Urinary bladder (tissue), 4 donors: Measurements from ENCODE around the gene ME3. TPM values are rescaled to one million over a fixed set of nuclear protein-coding genes. Genes with fewer than 3 reads are reported as not detected.
"Not testable (repeated sequence)": the region's sequence is repeated elsewhere in the genome, so short reads cannot be mapped to it uniquely, and the experiment has no call there.

Experiments used
- DNase-seq: peaks from one replicate; pipeline ENCODE4 v3.0.0-alpha.2; 2015; ENCODE audit errors: extremely low spot score
- H3K27ac ChIP-seq: one replicate; pipeline ENCODE4 v1.5.1; 2013; ENCODE audit warnings: low read depth, mild to moderate bottlenecking, moderate library complexity
- H3K36me3 ChIP-seq: one replicate; pipeline ENCODE4 v1.6.1; 2013; ENCODE audit warnings: mild to moderate bottlenecking, moderate library complexity; ENCODE audit not compliant: insufficient read depth
- H3K4me1 ChIP-seq: one replicate; pipeline ENCODE4 v1.6.1; 2013; ENCODE audit warnings: mild to moderate bottlenecking, moderate library complexity; ENCODE audit not compliant: insufficient read depth
- H3K4me3 ChIP-seq: one replicate; pipeline ENCODE4 v1.5.1; 2013; ENCODE audit warnings: low read depth, low read length
- WGBS: extraction: QIAGEN DNeasy Blood & Tissue Kit; methylation state at CpG from one replicate; pipeline ENCODE4 v1.1.7; 2013; 5-methylcytosine and 5-hydroxymethylcytosine counted together
- polyA plus RNA-seq: library from polyadenylated mRNA; stranded (reverse); fragments of 200-250 nt; gene quantifications from one replicate; pipeline ENCODE4 v1.2.3, GENCODE V29; 2013
- total RNA-seq: library from RNA; depleted of rRNA; stranded (reverse); fragments of >200 nt; gene quantifications from one replicate; pipeline ENCODE4 v1.2.3, GENCODE V29; 2014
- donor health status: healthy with polysubstance abuse.
- donor health status: healthy.

The ME3 gene
- total and polyA plus RNA-seq, 2 donors, result 17.6 to 52.2 TPM

DNA sequence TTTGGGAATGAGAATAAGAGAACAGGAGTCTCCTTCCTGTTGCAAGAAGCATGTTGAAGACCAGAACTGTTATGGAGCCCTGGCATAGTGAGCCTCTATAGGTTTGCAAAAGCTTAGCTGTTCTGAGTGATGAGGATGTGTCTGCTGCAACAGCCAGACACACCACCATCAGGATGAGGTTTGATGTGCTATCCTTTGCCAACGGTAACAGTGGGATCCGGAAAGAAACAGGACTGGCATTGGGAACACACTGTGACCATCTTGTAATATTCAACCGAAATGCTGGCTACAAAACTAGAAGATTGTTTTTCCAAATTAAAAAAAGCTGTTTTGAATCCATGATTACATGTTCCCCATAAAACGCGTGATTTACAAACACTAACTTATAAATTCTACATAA is 117.0 kb downstream of the ME3 start:
- WGBS, result 87% methylated on average over 5 of the region's 5 CpGs
- Histone ChIP-seq H3K4me3 (no peak overlapping the region), H3K27ac (no peak overlapping the region), H3K36me3 (no peaks in the 10 kb centered on the region), H3K4me1 (no peaks in the 10 kb centered on the region)
- DNase-seq, result no peak

DNA sequence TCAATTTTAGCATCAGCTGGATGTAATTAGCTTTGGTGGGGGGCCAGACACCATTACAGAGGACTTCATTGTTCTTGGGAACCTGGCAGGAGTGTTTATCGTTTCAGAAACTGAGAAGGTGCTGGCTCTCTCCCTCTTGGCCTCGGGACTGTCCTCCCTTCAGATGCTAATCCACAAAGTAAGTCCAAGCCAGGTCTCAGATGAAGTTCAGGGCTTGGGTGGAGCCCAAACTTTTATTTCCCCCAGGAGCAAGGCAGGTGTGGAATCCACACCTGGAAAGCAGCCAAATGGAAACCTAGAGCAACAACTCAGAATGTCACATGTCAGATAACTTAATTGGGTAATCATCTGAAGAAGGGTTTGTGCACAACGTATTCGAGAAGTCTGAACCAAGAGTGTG is 119.2 kb downstream of the ME3 start:
- Histone ChIP-seq H3K4me1 (no peaks in the 10 kb centered on the region), H3K36me3 (no peaks in the 10 kb centered on the region), H3K27ac (no peak overlapping the region), H3K4me3 (no peak overlapping the region)
- 91% methylated on average over 4 of the region's 4 CpGs for WGBS
- DNase-seq, result no peak

DNA sequence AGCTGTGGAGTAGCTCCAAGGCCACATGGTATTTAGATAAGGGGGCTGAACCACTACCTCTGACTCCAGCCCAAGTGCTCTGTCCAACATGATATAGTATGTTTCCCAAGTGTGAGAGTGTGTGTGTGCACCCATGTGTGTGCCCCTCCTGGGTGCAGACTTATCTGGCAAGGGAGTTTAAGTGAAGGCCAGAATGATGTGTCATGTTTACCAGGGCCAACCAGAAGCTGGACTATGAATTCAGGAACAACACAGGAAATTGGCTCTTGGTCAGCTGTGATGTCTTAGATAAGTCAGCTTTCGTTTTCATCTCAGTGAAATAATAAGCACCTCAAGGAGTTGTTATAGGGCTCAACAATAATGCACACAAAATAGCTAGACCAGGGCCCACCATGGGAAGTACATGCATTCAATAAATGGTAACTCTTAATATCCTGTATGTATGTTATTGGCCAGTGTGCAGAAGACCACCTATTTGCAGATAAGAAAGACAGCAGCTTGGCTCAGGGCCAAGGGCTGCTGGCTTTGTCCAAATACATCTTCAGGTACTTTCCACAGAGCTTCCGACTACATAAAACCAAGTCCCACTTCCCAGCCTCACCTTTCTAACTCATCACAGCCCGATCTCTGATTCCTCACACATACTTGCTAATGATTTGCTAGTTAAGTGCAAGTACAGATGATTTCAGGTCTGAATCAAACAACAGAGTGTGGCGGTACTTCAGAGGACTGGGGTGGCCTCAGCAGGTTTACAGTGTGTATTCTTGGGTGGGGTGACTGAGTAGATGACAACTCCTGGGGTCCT is 120.9 kb downstream of the ME3 start:
- Histone ChIP-seq H3K27ac (peak overlapping the region; percentile 35), H3K36me3 (no peaks in the 10 kb centered on the region), H3K4me1 (no peaks in the 10 kb centered on the region), H3K4me3 (no peak overlapping the region)
- DNase-seq, result no peak
- WGBS, result 64% methylated on average over 4 of the region's 4 CpGs

DNA sequence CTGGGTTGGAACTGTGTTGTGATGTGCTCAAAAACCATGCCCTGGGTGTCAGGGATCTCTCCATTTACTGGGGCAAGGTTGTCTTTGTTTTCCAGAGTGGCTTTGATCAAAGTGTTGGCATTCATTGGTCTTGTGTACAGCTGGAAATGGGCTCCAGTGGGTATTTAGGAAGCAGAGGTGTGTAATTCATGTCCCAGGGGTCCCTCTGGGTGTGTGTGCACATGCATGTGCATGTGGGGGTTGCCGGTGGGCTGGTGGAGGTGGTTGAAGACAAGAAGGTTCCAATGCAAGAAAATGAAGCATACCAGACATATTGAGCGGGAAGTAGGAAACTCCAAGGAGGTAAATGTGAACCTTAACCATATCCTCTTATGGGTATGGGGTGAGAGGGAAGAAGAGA is 121.7 kb downstream of the ME3 start:
- no peak for DNase-seq
- H3K4me3 ChIP-seq, result no peak overlapping the region
- no peak overlapping the region for H3K27ac ChIP-seq
- H3K4me1 ChIP-seq, result no peaks in the 10 kb centered on the region
- no peaks in the 10 kb centered on the region for H3K36me3 ChIP-seq
- WGBS, result 97% methylated on average over 2 of the region's 2 CpGs

DNA sequence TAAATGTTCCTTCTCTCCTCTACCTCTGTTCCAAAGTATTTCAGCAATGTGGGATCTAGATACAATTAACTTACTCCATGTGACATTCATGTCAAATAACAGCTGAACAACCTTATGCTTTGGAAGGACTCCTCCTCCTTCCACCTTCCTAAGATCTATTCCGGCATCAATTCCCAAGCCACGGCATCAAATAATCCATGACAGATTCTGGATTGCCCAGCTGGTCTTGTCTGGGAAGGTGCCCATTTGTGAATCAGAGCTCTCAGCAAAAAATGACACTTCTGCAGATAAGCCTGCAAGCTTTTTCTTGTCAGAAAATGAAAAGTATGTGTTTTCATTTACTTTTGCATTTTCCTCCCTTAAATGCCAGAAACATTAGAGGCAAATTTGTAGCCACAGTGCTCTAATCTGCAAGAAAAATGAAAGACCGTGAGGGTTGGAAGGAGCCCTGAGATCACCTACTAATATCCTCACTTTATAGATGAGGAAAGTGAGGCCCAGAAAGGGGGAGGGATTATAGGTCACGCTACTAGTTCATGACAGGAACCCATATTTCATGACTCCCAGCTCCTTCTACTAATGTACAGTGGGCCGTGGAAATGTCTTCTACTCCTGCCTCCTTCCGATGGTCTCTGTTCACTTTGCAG is 124.0 kb downstream of the ME3 start:
- DNase-seq, result no peak
- Histone ChIP-seq H3K4me1 (no peaks in the 10 kb centered on the region), H3K27ac (no peak overlapping the region), H3K36me3 (no peaks in the 10 kb centered on the region), H3K4me3 (no peak overlapping the region)
- 54% methylated on average over 6 of the region's 6 CpGs for WGBS

DNA sequence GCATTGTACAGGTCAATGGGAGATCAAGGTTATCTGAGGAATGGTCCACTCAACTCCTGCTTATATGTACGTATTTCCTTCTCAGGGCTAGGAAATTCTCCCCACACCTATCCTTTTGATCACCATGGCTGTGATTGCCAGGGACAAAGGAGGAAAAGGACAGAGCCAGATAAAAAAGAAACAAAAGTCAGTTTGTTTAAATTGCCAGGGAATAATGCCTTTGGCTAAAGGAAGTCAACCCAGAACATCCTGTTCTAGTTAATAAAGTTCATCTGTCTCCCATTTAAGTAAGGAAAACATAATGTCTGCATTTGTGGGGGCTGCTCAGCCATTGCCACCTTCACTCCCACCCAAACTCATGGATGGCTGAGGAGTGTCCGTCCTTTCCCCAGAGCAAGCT is 124.7 kb downstream of the ME3 start:
- no peaks in the 10 kb centered on the region for H3K36me3 ChIP-seq
- no peak overlapping the region for H3K27ac ChIP-seq
- 73% methylated on average over 2 of the region's 2 CpGs for WGBS
- no peak for DNase-seq
- no peak overlapping the region for H3K4me3 ChIP-seq
- no peaks in the 10 kb centered on the region for H3K4me1 ChIP-seq

DNA sequence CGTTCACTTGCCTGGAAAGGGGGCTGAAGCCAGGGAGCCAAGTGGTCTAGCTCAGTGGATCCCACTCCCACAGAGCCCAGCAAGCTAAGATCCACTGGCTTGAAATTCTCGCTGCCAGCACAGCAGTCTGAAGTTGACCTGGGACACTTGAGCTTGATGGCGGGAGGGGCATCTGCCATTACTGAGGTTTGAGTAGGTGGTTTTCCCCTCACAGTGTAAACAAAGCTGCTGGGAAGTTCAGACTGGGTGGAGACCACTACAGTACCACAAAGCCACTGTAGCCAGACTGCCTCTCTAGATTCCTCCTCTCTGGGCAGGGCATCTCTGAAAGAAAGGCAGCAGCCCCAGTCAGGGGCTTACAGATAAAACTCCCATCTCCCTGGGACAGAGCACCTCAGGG is 131.1 kb downstream of the ME3 start:
- not testable (repeated sequence) for H3K36me3 ChIP-seq, H3K4me3 ChIP-seq
- 88% methylated on average over 3 of the region's 3 CpGs for WGBS

DNA sequence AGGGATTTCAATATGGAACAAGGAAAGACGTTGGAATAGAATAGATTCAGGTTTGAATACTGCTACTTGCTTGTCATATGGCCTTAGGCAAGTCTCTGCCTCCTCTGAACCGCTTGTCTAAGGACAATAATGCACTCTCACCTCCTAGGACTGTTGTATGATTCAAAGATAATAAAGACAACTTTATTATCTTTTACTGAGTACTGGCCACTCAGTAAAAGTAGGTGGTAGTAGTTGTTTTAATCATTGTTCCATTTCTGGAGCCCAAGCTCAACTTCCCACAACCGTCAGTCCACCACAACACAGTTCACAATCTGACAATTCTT is 134.2 kb downstream of the ME3 start:
- no peak for DNase-seq
- WGBS, result 88% methylated on average over 3 of the region's 3 CpGs

More for the DNA sequence above, 131.1 kb downstream of the ME3 start:
- H3K27ac ChIP-seq, H3K4me1 ChIP-seq, DNase-seq: not testable (repeated sequence)

DNA sequence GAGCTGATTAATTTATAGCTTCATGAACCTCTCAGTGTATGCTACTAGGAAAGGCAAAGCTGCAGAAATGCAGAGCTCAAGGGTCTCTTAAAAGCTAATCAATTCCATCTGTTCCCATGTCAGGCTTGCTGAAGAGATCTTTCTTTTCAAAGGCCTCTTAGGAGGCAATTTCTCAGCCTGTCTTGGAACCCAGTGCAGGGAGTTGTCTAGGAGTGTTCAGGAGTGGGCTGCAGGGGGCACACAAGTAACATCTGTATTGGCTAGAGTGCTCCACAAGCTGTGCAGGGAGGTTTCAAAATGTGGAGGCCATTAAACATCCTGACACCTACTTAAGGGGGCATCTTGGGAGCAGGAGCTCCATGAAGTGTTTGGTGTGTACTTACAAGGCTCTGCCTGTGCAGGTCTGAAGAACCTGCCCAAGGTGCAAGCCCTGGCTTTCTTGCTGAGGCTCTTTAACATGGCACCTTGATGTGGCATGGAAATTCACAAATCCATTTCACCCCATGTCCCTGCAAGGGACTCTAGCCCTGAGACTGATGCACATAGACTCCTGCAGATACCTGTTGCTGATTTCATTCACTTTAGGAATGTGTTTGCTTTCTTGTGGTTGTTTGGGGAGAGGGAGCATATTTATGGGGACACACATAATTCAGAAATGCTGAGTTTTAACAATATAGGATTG is 134.7 kb downstream of the ME3 start:
- Histone ChIP-seq H3K4me3 (no peak overlapping the region), H3K4me1 (no peaks in the 10 kb centered on the region), H3K27ac (no peak overlapping the region), H3K36me3 (peaks cover 1% of the 10 kb centered on the region)
- DNase-seq, result no peak

More for the DNA sequence above, 134.2 kb downstream of the ME3 start:
- H3K27ac ChIP-seq, result no peak overlapping the region
- peaks cover 1% of the 10 kb centered on the region for H3K36me3 ChIP-seq
- no peak overlapping the region for H3K4me3 ChIP-seq
- no peaks in the 10 kb centered on the region for H3K4me1 ChIP-seq

DNA sequence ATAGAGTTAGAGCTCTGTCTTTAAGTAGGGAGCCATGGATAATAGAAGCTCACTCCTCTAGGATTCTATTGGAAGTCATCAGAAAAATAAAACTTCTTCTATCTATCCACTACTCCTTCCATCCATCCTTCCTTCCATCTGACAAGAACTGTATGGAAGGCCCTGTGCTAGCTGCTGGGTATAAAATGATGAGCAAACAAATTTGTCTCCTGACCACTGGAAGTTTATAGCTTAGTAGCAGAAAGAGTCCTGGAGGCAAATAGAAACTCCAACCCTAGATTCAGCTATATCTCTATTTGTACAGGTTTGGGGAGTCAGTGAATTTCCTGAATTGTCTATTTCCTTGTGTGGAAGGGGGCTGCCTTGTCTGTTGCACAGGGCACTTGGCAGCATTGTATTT is 136.6 kb downstream of the ME3 start:
- H3K36me3 ChIP-seq, result peaks cover 1% of the 10 kb centered on the region
- H3K27ac ChIP-seq, result no peak overlapping the region
- no peak for DNase-seq
- H3K4me1 ChIP-seq, result no peaks in the 10 kb centered on the region
- H3K4me3 ChIP-seq, result no peak overlapping the region

DNA sequence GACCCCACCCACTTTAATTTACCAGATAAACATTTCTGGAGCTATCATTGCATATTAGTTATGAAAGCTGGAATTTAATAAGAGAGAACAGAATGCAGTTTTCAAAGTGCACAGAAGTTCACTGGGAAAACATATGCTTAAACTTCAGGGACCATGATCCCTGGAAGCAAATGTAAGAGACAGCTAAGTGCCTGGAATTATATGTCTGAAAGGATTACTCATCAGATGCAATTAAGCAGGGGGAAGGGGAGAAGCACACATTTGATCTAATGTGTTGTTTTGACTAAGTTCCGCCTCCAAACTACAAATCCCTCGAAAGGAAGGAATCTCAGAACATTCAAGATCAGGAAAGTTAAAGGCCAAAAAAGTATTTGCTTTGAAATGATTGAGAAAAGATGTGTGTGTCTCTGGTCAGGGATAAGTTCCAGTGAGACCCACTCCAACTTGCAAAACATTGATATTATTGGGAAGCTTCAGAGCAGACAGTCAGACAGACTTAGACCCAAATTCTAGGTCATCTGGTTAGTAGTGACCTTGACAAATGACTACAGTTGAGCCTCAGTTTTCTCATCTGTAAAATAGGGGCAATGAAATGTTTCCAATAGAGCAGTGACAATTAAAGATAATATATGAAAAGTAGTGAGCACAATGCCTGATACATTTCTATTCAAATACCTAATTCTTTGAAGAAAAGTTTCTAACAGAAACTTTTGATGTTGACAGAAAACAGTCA is 147.6 kb downstream of the ME3 start:
- WGBS, result 45% methylated on average over 2 of the region's 2 CpGs
- no peak for DNase-seq
- peaks cover 1% of the 10 kb centered on the region for H3K4me1 ChIP-seq
- no peak overlapping the region for H3K4me3 ChIP-seq
- no peaks in the 10 kb centered on the region for H3K36me3 ChIP-seq
- H3K27ac ChIP-seq, result no peak overlapping the region

DNA sequence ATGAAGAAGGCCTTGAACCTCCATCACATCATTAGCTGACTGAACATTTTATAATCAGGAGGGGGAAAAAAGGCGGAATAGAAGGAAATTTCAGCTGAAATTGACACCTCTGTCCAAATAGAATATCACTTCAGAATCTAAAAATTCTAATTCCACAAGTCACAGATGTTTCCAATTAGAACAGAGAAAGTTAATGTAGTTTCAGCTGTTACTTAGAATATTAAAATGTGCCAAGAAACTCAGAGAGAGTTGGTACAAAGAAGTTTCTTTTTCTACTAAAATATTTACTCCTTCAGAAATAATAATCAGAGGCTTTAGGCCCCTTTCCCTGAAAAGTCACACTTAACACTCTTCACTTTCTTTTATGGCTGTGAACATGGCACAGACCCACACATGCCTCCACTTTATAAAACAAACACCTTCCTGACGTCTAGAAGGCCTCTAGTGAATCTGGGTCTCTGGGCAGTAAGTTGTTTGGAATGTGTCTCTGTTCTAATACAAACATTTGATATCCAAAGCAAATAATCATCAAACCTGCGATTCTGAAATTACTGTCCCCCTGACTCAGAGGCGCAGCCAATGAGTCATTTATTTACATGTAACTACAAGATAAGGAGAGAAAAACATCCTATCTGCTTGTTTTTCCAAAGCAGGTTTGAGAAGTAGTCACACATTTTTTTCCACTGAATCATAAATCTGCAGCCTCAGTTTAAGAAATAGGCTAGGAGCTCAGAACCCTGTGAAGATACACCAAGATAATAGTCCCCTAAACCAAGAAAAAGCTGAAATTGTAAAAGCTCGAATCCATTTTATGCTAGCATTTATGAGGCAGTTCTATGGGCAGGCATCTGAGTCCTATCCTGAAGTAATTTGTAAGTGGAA is 148.4 kb downstream of the ME3 start:
- DNase-seq, result no peak
- peaks cover 3% of the 10 kb centered on the region for H3K4me1 ChIP-seq
- H3K36me3 ChIP-seq, result no peaks in the 10 kb centered on the region
- peak overlapping the region; percentile 23 for H3K27ac ChIP-seq
- no peak overlapping the region for H3K4me3 ChIP-seq
- WGBS, result 26% methylated on average over 5 of the region's 5 CpGs

DNA sequence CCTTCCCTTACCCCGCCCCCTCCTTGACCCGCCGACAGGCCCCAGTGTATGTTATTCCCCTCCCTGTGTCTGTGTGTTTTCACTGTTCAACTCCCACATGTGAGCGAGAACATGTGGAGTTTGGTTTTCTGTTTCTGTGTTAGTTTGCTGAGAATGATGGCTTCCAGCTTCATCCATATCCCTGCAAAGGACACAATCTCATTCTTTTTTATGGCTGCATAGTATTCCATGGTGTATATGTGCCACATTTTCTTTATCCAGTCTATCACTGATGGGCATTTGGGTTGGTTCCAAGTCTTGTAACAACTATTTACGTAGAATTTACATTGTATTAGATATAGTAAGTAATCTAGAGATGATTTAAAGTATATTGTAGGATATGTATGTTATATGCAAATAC is 149.9 kb downstream of the ME3 start:
- H3K4me1 ChIP-seq, H3K4me3 ChIP-seq, H3K36me3 ChIP-seq, H3K27ac ChIP-seq, DNase-seq: not testable (repeated sequence)
- 97% methylated on average over 5 of the region's 5 CpGs for WGBS
